ENCODE data around the gene ASTN2. TPM values are rescaled to one million over a fixed set of nuclear protein-coding genes. Genes with fewer than 3 reads are reported as not detected.
A peak's percentile ranks its signal among the peaks of the same experiment; 100 is the strongest.

Gene ASTN2
- total and polyA plus RNA-seq, 9 of the 15 experiments (the other 6 are each of a cell fraction or from before 2014, with no cell fraction given), result 0.56 to 3.5 (median 1.9) TPM

DNA sequence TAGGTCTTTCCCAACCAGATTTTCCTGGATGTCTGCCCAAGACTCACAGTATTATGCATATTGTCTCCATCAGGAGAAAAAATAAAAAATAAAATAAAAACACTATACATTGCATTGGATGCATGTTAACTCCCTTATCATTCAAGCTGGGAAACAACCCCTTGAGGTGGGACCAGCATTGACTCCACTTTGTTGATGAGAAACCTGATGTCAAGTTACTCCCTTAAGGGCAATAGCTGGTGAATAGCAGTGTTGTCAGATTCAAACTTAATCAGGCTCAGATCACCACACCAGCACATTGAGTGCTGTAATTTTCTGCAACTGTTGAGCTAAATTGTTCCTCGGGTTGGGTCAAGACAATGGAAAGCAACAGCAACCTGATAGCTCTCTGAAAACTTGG, 991.7 kb downstream of the ASTN2 start (continued):
- TF ChIP-seq, protein P1, sequence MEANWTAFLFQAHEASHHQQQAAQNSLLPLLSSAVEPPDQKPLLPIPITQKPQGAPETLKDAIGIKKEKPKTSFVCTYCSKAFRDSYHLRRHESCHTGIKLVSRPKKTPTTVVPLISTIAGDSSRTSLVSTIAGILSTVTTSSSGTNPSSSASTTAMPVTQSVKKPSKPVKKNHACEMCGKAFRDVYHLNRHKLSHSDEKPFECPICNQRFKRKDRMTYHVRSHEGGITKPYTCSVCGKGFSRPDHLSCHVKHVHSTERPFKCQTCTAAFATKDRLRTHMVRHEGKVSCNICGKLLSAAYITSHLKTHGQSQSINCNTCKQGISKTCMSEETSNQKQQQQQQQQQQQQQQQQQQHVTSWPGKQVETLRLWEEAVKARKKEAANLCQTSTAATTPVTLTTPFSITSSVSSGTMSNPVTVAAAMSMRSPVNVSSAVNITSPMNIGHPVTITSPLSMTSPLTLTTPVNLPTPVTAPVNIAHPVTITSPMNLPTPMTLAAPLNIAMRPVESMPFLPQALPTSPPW (CRISPR knock-in tag; IDR thresholded peaks at IDR 0.05), result no peak
- TF ChIP-seq CTBP1 (IDR thresholded peaks at IDR 0.05; ENCODE audit: borderline replicate concordance), result no peak
- TF ChIP-seq TEAD1 (CRISPR knock-in tag; IDR thresholded peaks at IDR 0.05), result peak in 1 of 2 experiments; percentile 18; a peak in 1 of 4 replicates
- TF ChIP-seq ZNF609 (CRISPR knock-in tag; IDR thresholded peaks at IDR 0.05; ENCODE audit: borderline replicate concordance), result no peak
- TF ChIP-seq, protein P2, sequence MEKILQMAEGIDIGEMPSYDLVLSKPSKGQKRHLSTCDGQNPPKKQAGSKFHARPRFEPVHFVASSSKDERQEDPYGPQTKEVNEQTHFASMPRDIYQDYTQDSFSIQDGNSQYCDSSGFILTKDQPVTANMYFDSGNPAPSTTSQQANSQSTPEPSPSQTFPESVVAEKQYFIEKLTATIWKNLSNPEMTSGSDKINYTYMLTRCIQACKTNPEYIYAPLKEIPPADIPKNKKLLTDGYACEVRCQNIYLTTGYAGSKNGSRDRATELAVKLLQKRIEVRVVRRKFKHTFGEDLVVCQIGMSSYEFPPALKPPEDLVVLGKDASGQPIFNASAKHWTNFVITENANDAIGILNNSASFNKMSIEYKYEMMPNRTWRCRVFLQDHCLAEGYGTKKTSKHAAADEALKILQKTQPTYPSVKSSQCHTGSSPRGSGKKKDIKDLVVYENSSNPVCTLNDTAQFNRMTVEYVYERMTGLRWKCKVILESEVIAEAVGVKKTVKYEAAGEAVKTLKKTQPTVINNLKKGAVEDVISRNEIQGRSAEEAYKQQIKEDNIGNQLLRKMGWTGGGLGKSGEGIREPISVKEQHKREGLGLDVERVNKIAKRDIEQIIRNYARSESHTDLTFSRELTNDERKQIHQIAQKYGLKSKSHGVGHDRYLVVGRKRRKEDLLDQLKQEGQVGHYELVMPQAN (IDR thresholded peaks at IDR 0.05; ENCODE audit: borderline replicate concordance), result no peak
- TF ChIP-seq ZNF280B (CRISPR knock-in tag; IDR thresholded peaks at IDR 0.05), result no peak
- no peak for TF ChIP-seq NR2F6 (CRISPR knock-in tag; IDR thresholded peaks at IDR 0.05)
- TF ChIP-seq ZC3H8 (IDR thresholded peaks at IDR 0.05), result no peak
- TF ChIP-seq NR2C1 (IDR thresholded peaks at IDR 0.05), result no peak
- TF ChIP-seq NR2C1 (tag; IDR thresholded peaks at IDR 0.05), result peak; percentile 30; the same call in 1 of the 2 replicates
- TF ChIP-seq STAT5B (CRISPR knock-in tag; IDR thresholded peaks at IDR 0.05), result no peak
- TF ChIP-seq ZNF134 (CRISPR knock-in tag; conservative IDR thresholded peaks at IDR 0.05), result 0 out of 2 replicates have a peak, but pooled peaks have one; percentile 26
- TF ChIP-seq CXXC5 (CRISPR knock-in tag; IDR thresholded peaks at IDR 0.05), result peak; percentile 12; the same call in 1 of the 2 replicates
- TF ChIP-seq U2AF2 (optimal IDR thresholded peaks at IDR 0.05; ENCODE audit: low read depth, low read length), result no peak
- TF ChIP-seq CBFA2T2 (conservative IDR thresholded peaks at IDR 0.05), result no peak
- TF ChIP-seq ZNF764 (CRISPR knock-in tag; IDR thresholded peaks at IDR 0.05; ENCODE audit: low read depth), result no peak
- TF ChIP-seq NR4A1 (CRISPR knock-in tag; IDR thresholded peaks at IDR 0.05), result no peak
- TF ChIP-seq NR4A1 (tag; IDR thresholded peaks at IDR 0.05), result peak; percentile 64; the same call in 1 of the 2 replicates

All from K562 (cell line).